GM19351 (cell line): ENCODE measurements around the gene NDUFC2.
"Not testable (repeated sequence)": the region's sequence is repeated elsewhere in the genome, so short reads cannot be mapped to it uniquely, and the experiment has no call there.

ENCODE experiments used
- ATAC-seq: cut with Tn5 transposase; IDR thresholded peaks from one replicate; pipeline ENCODE4 v1.9.1; 2021; ENCODE audit warnings: mild to moderate bottlenecking, moderate library complexity; ENCODE audit not compliant: unreplicated experiment

Gene NDUFC2

DNA sequence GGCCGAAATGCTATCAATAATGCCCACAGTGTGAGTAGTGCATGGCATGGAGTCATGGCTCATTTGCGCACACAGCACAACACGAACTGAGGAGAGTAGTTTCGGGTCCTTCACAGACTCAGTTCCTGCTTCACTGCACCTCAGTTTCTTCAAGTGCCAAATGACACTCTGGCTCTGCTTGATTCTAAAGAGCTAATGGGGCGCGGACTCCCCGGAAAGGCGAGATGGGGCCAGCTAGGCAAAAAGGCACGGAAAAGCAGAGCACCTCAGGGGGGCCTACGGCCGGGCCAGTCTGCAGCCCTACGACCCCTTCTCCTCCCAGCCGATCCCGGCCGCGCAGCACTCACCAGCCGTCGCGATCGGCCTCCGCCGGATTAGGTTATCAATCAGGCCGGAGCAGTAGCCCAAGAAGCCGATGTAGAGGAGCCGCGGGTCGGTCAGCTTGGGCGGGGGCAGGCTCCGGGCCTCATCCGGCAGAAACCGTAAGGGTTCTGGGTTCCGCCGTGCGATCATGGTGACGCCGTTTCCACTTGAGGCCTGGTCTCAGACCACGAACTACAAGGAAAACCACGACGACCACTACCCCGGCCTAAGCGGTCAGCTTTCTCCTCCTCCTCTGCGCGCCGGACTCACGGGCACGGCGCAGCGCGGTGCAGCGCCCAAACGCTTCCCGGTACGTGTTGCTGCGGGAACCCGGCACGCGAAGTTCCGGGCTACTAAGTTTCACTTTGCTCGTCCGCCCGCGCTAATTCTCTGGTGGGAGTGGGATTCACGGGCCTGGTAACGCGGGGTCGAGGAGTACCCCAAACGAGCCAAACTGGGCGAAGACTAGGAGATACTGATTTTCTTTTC lies at the start of gene NDUFC2:
Gene NDUFC2 (minus strand): TSS at position 631 of the 852 bp plus-strand sequence. CDS start 118 bp downstream, at position 513.
- ATAC-seq: peak; percentile 79

DNA sequence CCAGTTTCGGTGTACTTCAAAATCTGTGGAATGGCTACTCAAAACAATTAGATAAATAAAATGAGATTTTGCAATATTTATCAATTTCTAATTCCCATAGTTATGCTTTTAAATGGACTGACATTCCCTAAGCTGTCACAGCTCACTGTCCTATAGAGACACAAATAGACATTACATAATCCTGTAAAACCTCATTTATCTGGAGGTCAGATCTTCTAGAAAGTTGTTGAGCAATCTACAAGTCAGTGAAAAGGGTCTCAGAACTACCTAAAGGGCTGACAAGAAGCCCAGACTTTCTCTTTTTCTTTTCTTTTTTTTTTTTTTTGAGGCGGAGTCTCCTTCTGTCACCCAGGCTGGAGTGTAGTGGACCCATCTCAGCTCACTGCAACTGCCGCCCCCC lies 47.7 kb upstream of the NDUFC2 start:
- ATAC-seq: no peak

DNA sequence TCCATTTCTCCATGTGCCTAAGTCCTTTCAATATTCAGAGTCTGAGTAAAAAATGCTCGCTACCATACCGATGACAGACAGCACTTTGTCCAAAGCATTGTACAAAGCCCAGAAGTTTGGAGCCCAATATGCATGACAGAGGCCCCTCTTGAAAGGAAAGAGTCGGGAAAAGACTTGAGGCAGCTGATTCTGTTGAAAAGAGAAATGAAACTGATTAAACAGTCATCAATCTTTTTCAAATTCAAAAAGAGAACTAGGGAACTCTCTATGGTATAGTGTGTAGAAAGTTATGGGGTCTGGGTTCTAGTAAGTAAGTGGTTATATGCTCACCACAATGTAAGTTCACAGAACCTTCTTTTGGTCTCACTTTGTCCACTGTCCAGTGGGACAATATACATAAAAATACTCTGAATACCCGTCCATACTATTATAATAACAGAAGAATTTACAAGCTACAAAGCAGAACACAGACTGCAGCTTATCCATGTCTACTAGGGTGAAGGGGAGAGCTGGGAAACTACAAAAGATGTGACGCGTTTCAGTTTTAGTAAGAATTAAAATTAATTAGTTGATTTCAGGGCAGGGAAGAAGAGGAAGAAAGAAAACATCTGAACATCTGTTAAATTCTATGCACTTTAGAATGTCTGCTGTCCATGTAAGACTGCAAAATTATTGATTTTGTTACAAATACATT lies 33.1 kb upstream of the NDUFC2 start:
- ATAC-seq: no peak

DNA sequence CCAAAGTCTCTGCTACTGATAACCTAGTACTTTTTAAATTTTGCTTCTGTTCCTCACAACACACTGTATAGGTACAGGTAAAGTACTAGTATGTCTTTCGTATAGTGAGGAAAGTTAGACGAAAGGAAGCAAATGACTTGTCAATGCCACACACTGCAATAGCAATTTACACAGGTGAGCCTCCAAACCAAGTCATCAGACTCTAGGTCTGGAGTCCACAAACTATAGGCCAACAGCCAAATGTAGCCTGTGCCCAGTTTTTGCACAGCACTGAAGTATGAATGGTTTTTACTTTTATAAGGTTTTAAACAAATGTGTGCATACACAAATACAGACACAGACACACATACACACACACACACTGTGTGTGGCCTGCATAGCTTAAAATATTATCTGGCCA lies 31.6 kb upstream of the NDUFC2 start:
- ATAC-seq: no peak

DNA sequence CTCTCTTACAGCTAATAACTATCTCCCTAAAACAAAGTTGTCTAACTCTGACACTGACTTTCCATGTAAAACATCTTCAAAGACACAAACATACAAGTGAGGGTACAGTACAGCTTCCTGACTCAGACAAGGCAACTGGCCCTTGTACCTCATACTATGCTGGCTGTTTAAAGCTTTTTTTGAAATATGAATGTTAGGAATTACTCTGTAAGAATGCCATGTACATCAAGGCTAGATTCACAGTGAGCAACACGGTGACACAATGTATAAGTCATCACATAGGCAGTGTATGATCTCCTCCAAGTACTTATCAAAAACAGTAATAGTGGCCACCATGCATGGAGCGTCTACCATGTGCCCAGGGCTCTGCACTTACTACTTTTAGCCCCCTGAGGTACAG lies 31.2 kb upstream of the NDUFC2 start:
- no peak for ATAC-seq

DNA sequence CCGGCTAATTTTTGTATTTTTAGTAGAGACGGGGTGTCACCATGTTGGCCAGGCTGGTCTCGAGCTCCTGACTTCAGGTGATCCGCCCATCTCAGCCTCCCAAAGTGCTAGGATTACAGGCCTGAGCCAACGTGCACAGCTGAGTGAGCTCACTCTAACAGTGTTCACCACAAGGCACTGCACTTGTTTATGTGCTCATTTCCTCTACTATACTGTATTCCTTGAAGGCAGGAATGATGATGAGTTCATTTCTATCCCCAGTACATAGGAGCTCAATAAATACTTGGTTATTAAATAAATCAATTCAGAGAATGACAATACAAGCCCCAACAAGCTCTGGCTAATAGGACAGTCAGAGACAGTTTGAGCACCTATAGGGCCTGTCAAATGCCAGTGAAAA lies 30.7 kb upstream of the NDUFC2 start:
- no peak for ATAC-seq

DNA sequence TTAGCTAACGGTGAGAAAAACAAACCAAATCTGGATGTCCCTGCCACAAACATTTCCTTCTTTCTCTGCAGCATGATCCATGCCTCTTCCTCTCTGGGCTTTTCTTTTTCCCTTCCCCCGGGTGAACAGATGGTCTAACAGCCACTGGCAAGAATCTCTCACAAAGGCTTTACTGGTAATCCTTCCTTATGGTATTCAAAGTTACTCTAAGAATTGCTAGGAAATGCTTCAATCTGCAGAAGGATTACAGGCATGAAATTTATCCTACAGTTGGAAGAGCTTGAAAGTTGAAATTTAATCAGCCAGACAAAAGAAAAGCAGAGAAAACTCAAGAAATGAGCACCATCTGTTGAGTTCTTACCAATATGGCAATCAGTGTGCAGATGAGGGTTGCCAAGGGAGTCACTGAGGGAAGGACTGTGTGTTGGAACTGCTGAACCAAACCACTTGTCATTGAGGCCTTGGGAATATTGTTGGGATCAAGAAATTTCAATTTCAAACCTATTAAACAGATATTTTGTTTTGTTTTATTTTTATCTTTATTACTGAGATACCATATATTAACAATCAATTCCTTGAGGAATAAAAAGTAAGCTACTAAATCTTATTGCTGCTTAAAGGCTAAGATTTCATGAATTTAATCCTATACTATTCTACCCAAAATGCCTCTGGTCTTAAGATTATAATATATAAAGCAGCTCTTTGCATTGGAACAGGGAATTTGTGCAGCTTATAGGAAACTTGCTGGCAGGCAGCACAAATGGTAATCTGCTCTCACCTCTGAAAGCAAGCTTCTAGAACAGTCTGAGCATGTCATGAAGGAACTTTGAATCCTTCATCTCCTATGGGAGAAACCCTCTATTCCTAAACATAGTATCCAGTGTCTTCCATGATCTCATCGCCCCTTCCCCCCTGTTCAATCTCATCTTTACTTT lies 29.7 kb upstream of the NDUFC2 start:
- no peak for ATAC-seq

DNA sequence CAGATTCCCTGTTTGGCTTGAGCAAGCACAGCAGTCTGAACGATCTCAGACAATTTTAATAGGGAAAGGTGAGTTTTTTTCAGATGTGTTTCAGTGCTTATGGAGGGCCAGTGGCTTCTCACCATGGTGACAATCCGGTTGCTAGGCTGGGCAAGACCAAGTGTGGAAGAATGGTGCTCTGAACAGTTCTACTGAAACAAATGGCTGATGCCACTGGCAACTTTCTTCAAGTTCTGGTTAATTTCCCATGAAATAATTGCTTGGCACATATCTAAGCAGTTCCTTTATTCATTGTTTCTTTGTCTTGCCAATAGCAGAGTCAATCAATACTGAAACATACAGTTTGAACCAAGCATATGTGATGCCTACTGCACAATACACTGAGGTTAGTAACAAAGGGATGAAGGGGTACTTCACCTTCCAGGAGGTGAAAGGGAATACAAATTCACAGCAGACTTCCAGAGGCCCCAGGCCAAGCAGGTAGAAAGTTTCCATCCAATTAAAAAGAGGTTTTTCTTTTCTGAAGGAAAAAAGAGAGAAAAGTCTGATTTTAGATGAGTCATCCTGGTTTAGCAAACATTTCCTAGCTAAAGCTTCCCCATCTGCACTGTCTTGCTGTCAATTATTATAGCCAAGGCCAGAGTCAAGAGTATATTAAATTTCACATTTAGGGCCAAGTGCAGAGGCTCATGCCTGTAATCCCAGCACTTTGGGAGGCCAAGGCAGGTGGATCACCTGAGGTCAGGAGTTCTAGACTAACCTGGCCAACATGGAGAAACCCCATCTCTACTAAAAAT lies 21.2 kb upstream of the NDUFC2 start:
- ATAC-seq: no peak

DNA sequence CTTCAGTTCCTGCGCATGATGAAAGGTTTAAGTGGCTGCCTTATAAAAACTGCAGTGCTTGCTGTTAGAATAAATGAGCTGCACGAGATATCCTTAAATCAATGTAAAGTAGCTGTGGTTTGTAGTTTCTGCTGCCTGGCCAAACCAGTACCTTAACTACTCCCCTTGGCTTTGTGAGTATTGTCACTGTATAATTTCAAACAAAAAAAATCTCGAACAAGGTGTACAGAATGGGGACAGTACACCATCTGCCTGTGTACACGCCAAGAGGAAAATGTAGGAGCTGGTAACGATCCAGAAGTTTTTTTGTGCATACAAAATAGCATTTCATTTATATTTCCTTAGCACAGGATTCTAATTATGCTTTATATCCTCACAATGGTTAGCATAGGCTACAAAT lies 20.6 kb upstream of the NDUFC2 start:
- no peak for ATAC-seq

DNA sequence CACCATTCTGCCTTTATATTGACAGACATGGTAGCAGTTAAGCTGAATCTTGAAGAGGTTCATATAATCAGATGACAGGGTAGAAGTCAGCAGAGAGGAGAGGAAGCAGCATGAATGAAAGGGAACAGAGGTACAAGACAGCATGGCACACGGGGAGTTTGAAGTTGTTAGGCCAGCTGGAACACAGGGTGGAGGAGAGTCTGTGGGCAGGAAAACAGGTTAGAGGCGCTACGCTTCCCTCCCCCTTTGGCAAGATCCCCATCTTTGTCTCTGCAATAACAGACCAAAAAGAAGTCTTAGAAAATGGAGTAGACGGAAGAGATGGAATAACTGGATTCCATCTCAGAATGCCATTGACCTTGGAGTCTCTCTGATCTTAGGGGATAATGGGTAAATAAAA lies 20.0 kb upstream of the NDUFC2 start:
- no peak for ATAC-seq

DNA sequence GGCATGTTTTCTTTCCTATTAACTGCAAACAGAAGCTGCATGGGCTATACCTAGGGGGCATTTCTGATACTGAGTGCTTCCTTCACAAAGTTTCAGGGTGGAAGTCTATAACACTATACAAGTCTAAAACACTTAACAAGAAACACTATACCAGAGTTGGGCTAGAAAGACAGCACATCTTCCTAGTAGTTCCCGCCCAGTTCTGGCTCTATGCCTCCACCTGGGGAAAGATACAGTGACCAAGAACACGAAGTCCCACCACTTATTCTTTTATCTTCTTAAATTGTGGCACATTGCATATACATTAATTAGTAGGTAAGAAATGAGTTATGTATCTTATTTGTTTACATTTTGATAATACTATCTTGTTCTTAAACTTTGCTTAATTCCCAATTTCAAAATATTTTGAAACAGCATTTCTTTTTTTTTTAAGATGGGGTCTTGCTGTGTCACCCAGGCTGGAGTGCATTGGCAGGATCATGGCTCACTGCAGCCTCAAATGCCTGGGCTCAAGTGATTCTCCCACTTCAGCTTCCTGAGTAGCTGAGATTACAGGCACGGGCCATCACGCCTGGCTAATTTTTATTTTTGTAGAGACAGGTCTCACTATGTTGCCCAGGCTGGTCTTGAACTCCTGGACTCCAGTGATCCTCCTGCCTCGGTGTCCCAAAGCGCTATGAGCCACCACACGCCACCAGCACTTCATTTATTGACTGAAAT lies 18.2 kb upstream of the NDUFC2 start:
- ATAC-seq: no peak

DNA sequence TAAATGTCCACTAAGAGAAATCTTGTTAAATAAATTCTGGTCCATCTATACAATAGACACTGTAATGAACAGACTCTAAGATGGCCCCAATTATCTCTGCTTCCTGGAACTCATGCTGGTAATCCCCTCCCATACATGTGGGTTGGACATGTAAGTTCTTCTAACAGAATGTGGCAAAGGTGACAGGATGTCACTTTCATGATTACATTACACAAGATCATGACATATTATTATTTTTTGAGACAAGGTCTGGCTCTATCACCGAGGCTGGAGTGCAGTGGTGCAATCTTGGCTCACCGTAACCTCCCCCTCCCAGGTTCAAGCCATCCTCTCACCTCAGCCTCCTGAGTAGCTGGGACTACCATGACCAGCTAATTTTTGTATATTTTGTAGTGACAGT lies 14.6 kb upstream of the NDUFC2 start:
- ATAC-seq: no peak

DNA sequence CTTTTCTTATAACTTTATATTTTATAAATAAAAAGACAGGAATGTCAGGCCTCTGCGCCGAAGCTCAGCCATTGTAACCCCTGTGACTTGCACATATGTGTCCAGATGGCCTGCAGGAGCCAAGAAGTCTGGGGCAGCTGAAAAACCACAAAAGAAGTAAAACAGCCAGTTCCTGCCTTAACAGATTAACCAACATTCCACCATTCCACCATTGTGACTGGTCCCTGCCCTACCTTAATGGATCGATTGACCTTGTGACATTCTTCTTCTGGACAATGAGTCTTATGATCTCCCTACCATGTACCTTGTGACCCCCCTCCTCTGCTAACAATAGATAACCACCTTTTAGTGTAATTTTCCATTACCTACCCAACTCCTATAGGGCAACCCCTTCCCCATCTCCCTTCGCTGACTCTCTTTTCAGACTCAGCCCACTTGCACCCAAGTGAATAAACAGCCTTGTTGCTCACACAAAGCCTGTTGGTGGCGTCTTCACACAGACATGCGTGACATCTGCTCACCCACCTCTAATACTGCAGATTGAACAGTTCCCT lies 6.9 kb upstream of the NDUFC2 start:
- not testable (repeated sequence) for ATAC-seq

DNA sequence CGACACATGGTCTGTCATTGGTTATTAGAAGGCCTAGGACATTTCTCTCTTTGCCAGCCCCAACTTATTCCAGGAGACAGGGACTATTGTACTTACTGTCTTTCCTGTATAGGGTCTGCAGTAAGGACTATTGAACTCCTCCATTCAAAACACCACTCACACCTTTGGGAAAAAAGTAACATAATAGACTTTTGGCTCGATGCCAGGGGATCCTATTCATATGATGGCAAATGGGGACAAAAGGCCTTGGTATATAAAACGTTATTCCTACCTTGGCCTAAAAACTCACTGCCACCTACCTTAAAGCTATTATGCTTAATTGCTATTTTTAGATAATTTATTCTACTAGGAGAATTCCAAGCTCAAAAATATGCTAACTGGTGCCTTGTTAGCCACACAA lies 6.3 kb upstream of the NDUFC2 start:
- no peak for ATAC-seq

DNA sequence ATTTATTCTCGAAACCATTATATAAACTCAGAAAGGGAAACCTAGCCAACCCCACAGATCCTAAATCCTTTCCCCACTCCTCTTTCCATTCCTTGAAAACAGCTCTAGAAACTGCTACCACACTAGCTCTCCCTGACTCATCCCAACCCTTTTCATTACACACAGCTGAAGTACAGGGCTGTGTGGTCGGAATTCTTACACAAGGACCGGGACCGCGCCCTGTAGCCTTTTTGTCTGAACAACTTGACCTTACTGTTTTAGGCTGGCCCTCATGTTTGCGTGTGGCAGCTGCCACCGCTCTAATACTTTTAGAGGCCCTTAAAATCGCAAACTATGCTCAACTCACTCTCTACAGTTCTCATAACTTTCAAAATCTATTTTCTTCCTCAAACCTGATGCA lies 4.8 kb upstream of the NDUFC2 start:
- not testable (repeated sequence) for ATAC-seq

DNA sequence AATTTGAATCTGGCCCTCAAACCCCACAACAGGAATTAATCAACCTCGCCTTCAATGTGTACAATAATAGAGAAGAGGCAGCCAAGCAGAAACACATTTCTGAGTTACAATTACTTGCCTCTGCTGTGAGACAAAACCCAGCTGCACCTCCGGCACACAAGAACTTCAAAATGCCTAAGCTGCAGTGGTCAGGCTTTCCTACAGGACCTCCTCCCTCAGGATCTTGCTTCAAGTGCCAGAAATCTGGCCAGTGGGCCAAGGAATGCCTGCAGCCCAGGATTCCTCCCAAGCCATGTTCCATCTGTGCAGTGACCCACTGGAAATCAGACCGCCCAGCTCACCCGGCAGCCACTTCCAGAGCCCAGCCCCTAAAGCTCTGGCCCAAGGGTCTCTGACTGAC lies 3.4 kb upstream of the NDUFC2 start:
- no peak for ATAC-seq

DNA sequence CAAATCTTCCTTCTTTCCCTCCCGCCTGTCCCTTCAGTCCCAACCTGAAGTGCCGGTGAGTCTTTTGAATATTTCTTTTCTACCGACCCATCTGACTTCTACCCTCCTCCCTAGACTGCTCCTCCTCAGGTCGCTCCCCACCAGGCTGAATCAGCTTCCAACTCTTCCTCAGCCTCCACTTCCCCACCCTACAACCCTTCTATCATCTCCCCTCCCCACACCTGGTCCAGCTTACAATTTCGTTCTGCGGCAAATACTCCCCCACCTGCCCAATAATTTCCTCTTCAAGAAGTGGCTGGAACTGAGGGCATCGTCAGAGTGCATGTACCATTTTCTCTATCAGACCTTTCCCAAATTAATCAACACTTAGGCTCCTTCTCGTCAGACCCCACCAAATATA lies 2.5 kb upstream of the NDUFC2 start:
- no peak for ATAC-seq

DNA sequence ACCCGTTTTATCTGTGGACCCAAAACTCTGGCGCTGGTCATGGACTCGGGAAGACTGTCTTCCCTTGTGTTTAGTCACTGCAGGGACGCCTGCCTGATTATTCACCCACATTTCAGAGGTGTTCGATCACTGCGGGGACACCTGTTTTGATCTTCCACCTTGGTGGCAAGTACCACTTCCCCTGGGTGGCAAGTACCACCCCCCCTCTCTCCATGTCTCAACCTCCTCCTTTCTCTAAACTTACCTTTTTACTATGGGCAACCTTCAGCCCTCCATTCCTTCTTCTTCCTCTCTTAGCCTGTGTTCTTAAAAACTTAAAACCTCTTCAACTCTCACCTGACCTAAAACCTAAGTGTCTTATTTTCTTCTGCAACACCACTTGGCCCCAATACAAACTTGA lies 1.9 kb upstream of the NDUFC2 start:
- ATAC-seq: no peak

DNA sequence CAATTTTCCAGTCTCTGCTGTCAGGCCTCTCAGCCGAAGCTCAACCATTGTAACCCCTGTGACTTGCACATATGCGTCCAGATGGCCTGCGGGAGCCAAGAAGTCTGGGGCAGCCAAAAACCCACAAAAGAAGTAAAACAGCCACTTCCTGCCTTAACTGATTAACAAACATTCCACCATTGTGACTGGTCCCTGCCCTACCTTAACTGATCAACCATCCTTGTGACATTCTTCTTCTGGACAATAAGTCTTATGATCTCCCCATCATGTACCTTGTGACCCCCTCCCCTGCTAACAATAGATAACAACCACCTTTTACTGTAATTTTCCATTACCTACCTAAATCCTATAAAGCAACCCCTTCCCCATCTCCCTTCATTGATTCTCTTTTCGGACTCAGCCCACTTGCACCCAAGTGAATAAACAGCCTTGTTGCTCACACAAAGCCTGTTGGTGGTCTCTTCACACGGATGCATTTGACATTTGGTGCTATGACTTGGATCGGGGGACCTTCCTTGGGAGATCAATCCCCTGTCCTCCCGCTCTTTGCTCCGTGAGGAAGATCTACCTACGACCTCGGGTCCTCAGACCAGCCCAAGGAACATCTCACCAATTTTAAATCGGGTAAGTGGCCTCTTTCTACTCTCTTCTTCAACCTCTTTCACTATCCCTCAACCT lies 1.3 kb upstream of the NDUFC2 start:
- no peak for ATAC-seq
